Pulmonary artery endothelial cell (primary cell): ENCODE data around the gene PCBP3. TPM values are rescaled to one million over a fixed set of nuclear protein-coding genes. Genes with fewer than 3 reads are reported as not detected.
"Not testable (repeated sequence)": the region's sequence is repeated elsewhere in the genome, so short reads cannot be mapped to it uniquely, and the experiment has no call there.

Experiments
- DNase-seq: peaks from one replicate; pipeline ENCODE4 v3.0.0-alpha.2; 2011; ENCODE audit warnings: low read depth, low spot score
- total RNA-seq: library from RNA; depleted of rRNA; stranded (reverse); fragments of >200 nt; gene quantifications from 2 replicates; pipeline ENCODE4 v1.2.3, GENCODE V29; 2014

PCBP3 gene
- total RNA-seq, 1 donor from 2014 or later: 0.13 TPM

GRCh38 chr21:45805321-45805720, 161.8 kb downstream of the PCBP3 start:
- no peak for DNase-seq

DNA sequence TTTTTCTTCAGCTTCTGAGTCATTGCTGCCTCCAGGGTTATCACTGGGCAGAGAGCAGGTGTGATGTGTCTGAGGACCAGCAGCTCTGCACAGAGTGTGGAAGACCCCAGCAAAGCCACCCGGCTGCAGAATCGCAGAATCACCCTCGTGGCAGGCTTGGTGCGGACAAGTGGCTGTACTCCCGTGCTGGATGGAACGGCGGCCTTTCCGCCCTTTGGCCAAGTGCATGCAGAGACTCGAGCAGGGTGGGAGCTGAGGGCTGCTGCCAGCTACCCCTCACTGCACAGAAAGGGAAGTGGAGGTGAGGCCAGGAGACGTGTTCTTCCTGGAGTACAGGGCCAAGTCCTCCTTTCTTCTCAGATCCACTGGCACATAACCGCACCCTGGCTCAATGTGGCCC, 162.5 kb downstream of the PCBP3 start:
- DNase-seq: no peak

GRCh38 chr21:45808663-45809062, 165.1 kb downstream of the PCBP3 start:
- DNase-seq: not testable (repeated sequence)

DNA sequence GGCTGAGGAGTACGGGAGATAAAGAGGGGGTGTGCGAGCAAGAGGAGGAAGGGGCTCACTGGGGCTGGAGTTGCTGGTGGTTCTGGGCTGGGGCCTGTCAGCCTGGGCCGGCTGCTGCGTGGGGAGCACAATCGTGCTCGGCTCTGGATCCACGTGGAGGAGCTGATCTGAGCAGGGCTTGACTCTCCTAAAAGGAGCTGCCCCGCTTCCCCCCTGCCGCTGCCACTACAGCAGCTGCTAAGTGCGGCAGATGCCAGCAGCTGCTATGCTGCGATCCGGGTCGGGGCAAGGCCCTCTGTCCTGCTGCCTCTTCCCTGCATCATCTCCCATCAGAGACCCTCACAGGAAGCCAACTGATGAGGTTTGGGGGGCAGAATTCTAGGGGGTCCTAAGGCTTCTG, 165.9 kb downstream of the PCBP3 start:
- no peak for DNase-seq

GRCh38 chr21:45811136-45811535, 167.6 kb downstream of the PCBP3 start:
- no peak for DNase-seq

GRCh38 chr21:45814210-45814940, 170.8 kb downstream of the PCBP3 start:
- DNase-seq: not testable (repeated sequence)

DNA sequence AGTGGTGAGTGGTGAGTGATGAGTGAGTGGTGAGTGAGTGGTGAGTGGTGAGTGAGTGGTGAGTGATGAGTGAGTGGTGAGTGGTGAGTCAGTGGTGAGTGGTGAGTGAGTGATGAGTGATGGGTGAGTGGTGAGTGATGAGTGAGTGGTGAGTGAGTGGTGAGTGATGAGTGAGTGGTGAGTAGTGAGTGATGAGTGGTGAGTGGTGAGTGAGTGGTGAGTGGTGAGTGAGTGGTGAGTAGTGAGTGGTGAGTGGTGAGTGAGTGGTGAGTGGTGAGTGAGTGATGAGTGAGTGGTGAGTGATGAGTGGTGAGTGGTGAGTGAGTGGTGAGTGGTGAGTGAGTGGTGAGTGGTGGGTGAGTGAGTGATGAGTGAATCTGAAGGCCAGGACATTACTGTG, 172.3 kb downstream of the PCBP3 start:
- not testable (repeated sequence) for DNase-seq

- DNase-seq: no peak
These were observed 173.3 kb downstream of the PCBP3 start for GRCh38 chr21:45816794-45817193.

- DNase-seq: no peak
These were observed 173.8 kb downstream of the PCBP3 start for GRCh38 chr21:45817345-45817744.

DNA sequence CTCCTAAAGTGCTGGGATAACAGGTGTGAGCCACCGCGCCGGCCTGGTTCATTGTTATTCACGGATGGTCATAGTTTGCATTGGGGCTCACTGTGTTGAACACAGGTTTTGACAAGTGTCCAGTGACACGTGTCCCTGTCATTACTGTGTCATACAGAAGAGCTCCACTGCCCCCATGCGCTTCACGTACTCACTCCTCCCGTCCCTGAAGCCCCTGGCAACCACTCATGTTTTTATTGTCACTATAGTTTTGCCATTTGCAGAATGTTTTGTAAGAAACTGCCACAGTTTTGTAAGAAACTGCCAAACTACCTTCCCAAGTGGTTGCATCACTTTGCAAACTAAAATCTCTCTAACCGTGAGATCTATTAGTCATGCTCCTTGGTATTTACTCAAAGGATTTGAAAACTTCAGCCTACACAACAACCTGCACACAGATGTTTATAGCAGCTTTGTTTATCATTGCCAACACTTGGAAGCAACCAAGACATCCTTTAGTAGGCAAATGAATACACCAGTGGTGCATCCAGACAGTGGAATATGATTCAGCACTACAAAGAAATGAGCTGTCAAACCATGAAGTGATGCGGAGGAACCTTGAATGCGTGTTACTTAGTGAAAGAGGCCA, 174.9 kb downstream of the PCBP3 start:
- DNase-seq: no peak

DNA sequence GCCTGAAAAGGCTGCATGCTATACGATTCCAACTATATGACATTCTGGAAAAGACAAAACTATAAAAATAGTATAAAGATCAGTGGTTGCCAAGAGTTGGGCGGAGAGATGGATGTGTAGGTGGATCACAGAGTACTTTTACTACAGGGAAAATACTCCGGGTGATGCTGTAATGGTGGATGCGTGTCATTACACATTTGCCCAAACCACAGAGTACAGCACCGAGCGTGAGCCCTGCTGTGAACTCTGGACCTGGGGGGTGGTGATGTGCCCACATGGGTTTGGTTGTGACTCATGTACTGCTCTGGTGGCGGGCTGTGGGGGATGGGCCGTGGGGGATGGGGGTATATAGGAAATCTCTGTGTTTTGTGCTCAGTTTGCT, 175.4 kb downstream of the PCBP3 start:
- DNase-seq: no peak

DNA sequence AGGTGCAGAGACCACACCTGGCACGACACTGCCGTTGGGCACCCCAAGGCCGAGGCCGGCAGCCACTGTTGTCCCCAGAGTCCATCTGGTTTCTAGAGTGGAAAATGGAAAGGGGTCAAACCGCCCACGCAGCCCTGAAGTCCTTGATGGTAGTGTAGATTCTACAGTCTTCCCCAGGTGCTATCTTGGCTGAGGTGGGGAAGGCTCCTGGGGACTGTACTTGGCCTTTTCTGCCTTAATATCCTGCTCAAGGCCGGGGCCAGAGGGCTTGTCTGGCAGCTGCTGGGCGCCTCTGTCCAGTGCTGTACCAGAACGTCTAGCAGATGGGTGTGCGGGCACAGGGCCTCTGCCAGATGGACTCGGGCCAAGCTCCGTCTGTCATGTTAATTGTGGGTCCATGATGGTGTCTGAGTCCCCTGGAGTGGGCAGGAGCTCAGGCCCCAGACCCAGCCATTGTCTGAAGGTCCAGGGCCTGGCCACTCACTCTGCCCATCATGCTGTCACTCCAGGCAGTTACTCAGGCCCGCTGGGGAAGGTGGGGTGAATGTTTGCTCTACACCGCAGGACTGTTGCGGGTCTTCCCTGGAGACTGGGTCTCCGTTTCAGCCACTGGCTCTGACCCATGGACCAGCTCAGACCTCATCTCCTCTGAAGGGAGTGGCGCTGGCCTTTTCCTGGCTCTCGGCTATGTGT, 176.1 kb downstream of the PCBP3 start:
- DNase-seq: no peak

- peak; percentile 19 for DNase-seq
These were observed 176.9 kb downstream of the PCBP3 start for GRCh38 chr21:45820171-45821091.

- DNase-seq: no peak
These were observed 177.9 kb downstream of the PCBP3 start for GRCh38 chr21:45821315-45821962.

DNA sequence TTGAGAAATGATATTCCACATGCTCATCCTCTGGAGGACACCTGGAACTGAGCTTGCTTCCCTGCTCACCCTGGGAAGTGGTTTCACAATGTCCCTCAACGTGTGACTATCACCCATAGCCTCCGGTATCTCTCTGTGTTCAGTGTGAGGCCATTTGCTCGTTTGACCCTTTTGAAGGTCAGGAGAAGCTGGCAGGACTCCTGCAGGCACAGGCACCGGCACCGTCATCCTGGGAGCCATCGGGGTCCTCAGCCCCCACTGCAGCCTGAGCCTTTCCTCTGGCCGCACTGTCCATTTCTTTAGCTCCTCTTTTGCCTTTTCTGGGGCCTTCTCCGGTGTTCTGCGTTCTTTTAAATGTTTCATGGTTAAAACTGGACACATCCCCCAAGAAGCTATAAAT, 178.5 kb downstream of the PCBP3 start:
- no peak for DNase-seq

- DNase-seq: no peak
These were observed 179.0 kb downstream of the PCBP3 start for GRCh38 chr21:45822429-45823099.

- no peak for DNase-seq
These were observed 179.7 kb downstream of the PCBP3 start for GRCh38 chr21:45823100-45823681.

GRCh38 chr21:45824546-45825215, 181.2 kb downstream of the PCBP3 start:
- DNase-seq: no peak

- no peak for DNase-seq
These were observed 181.7 kb downstream of the PCBP3 start for GRCh38 chr21:45825219-45825618.
